HG02870 (cell line): ENCODE data around the gene PIK3AP1.

Experiments
- ATAC-seq: cut with Tn5 transposase; IDR thresholded peaks from one replicate; pipeline ENCODE4 v1.9.1; 2021; ENCODE audit warnings: mild to moderate bottlenecking, moderate library complexity; ENCODE audit not compliant: unreplicated experiment

PIK3AP1 gene

DNA sequence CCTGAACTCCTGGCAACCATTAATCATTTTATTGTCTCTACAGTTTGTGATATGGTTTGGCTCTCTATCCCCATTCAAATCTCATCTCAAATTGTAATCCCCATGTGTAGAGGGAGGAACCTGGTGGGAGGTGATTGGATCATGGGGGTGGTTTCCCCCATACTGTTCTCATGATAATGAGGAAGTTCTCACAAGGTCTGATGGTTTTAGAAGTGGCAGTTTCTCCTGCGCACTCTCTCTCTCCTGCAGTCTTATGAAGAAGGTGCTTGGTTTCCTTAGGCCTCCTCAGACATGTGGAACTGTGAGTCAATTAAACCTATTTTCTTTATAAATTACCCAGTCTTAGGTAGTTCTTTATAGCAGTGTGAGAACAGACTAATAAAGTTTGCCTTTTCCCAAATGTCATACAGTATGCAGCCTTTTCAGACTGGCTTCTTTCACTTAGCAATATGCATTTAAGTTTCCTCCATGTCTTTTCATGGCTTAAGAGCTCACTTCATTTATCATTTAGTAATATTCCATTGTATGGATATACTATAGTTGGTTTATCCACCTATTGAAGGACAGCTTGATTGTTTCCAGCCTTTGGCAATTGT lies 17.1 kb upstream of the PIK3AP1 start:
- peak; percentile 71 for ATAC-seq

DNA sequence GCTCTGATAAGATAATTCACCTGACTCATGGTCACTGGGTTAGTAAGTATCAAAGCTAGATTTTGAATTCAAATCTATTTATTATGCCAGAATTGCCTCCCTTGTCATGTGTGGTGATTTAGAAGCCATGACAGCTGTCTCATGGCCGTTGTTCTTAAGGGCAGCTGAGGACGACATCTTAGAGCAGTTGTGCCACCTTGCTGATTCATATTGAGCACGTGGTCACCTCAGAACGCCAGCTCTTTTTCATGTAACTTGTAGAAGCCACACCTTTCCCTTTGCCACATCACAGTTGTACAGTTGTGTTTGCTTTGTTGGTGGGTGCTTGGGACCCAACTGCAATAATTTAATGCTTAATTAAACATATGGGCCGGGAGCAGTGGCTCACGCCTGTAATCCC lies 4.3 kb upstream of the PIK3AP1 start:
- no peak for ATAC-seq

DNA sequence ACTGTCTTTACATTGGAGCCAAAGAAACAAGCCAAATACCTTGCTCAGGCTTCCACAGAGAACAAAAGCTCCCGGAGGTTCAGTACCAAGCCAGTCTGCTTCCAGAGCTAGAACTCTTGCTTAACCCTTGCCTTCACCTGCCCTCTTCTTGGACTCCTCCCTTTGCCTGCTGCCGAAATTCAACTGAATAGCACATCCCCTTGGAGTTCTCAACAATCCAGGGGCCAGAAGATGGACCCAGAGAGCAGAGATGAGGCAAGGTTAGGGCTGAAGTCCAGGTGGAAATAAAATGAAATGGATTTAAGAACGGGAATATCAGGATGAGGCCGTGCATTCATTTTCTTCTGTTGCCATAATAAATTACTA lies 876 bp upstream of the PIK3AP1 start:
- no peak for ATAC-seq

DNA sequence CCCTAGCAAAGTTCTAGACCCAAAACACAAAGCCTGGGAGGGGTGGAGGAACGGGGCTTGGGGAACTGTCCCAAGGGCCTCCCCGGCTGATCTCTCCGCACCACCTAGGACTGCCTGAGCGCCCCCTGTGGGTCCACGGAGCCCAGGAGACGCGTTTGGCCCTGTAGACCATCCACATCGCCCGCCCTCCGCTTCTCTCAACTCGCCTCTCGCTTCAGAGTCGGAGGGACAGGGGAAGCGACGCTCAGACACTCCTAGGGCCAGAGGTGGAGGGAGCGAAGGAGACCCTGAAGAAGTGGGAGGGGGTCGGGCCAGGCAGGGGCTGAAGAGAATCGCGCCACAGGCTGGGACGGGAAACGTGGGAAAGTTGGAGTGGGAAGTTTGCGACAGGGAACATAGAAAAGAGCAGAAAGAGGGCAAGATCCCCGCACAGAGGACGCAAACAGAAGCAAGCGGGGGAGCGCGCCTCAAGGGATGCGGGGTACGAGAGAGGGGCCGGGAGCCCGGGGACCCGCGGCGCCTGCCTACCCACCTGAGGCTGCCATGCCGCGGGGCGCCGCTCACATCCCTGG lies 378 bp downstream of the PIK3AP1 start:
- peak; percentile 64 for ATAC-seq

DNA sequence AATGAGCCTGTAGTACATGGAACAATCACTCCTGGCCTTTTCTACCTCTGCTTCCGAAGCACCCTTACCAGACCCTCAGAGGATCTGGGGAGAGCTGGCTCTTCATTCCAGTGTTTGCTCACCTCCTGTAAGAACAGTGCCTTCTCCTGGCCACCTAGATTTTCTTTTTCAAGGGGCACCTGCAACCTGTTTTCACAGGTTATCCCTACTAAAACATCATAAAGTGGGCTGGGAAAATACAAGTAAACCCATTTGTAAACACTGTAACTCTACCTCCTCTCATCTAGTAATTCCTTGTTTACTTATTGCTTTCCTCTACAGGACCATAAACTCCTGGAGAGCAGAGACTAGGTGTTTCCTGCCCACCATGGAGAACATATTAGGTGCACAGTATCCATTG lies 1.1 kb downstream of the PIK3AP1 start:
- no peak for ATAC-seq

DNA sequence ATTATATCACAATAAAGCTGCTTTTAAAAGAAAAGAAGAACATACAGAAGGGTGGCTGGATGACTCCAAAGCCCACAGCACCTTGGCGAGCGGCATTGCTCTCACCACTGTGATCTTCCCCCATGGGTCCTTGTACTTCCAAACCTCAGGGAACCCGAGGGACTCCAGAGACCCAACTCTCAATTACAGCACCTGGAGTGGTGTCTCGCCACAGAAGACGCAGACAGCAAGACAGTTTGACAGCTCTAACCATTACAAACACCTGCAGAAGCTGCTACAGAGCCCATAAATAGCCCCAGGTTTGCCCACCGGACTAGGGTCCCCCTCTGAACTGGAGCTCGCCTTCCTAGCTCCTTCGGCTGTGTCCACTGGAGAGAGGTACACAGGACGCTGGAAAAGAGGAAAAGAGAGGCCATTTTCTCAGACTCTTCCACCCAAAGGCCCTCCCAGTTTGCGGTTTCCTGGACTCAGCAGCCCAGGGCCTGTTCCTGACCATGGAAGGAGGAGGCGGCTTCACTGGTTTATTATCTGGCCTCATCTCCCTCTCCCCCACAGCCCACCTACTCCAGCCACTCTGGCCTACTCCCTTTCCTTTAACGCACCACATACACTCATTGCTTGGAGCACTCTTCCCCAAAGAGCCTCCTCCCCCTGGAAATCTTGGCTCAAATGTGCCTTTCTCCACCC lies 1.9 kb downstream of the PIK3AP1 start:
- no peak for ATAC-seq

DNA sequence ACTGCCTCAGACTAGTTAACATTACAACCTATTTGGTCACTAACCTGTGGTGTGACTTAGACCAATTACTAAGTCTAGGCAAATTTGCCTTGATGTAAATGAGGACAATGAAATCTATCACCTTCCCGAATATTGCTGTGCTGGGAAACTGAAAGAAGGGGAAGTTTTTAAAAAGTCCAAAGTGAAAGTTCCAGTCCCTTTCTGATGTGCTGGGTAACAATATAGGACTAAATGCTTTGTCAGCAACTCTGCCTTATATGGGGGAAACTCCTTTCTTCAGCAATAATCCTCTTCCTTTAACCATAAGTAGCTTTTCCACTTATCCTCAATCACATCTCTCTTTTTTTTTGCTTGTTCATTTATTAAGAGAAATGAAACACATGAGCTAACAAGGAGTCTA lies 3.9 kb downstream of the PIK3AP1 start:
- ATAC-seq = no peak

DNA sequence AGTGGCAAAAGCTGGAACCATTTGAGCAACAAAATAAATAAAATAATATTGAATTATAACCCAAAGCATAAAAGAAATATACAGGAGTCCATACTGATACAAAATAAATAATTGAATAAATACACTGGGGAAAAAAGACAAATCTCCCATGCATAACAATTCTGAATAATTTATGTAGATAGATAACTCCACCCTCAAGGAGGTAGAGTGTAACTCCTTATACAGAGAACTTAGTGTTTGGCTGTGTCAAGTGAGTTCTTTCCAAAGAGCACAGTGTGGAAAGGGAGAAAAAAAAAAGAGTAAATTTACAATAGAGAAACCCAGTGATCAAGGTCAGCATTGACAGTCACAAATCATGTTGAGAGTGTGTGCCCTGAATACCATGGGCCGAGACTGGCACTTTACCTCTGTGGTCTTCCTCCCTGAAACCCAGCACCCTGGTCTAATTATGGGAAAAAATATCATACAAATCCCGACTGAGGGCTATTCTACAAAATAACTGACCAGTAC lies 5.5 kb downstream of the PIK3AP1 start:
- no peak for ATAC-seq

DNA sequence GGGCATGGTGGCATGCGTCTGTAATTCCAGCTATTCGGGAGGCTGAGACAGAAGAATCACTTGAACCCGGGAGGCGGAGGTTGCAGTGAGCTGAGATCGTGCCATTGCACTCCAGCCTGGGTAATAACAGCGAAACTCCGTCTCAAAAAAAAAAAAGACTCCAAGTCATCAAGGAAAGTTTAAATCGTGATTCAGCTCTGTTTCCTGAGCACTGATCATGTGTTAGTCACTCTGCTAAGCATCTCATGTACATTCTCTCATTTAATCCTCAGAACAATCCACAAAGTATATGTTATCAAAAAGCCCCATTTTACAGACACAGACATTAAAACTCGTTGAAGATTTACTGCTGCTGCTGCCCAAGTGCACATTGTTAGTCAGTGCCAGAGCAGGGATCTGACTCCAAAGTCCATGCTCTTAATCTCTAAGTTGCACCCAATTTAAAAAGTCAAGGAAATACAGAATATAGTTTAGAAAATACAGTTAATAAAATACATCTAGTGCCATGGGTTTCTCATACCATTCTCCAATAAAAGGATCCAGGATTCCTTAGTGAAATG lies 6.2 kb downstream of the PIK3AP1 start:
- ATAC-seq = no peak

DNA sequence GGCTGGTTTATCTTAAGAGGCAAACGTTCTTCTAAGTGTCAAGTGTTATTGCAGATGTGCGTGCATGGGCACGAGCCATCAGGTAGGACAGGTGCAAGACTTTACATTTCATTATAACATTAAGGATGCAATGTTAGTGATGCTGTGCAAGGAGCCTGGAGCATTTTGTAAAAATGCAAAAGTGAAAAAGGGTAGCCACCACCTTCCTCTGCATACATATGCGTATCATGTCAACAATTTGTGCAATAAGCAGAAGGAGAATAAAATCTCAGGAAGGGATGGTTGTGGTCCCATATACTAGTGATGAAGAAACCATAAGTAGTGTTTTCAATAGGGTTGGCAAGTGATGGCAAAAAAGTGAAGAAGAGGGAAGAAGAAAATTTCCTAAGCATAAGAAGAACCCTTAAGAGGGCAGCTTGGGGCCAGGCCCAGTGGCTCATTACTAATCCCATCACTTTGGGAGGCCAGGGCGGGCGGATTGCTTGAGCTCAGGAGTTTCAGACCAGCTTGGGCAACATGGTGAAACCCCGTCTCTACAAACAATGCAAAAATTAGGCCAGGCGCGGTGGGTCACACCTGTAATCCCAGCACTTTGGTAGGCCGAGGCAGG lies 7.5 kb downstream of the PIK3AP1 start:
- ATAC-seq = no peak

DNA sequence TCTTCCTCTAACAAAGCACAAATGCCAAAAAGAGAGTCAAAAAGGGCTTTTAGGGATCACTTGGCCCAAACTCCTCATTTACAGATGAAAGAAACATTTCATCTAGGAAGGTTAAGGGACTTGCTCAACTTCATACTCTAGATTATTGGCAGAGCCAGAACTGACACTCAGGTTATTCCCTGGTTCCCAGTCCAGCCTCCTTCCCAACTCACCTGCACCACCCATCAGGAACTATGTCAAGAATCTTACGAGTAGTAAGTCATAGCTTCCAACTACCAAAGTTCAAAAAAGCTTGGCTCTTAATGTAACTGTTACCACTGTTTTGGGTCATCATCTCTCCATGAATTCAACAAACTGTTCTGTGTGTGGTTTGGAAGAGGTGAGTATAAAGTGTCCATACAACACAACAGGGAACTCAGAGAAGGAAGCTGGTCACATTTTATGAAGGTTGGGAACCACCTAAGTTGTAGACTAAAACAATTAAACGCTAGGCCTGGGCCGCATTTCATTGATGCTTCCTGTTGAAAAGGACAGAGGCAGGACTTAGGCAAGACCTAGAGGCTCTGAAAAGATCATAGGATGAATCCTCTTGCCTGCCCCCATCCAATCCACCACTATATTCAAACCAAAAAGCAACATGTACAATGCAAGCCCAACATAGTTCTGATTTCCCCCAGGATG lies 9.1 kb downstream of the PIK3AP1 start:
- ATAC-seq = no peak

DNA sequence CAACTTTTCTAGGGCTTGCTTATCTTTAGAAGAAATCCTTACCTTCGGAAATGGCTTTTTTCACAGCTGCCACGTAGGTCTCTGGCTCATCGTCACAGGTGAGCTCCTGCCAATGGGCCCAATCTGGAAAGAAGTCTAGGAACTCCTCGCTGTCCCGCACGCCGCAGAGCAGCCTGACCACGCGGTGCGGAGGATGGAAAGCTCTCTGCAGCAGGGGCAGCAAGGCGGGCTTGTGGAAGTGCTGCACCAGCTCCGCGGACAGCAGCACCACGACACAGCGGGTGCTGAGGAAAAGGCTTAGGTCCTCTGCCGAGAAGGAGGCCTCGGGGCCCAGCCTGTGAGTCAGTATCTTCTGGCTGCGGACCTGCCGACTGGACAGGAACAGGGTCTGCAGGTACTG lies 10.8 kb downstream of the PIK3AP1 start:
- ATAC-seq = no peak

DNA sequence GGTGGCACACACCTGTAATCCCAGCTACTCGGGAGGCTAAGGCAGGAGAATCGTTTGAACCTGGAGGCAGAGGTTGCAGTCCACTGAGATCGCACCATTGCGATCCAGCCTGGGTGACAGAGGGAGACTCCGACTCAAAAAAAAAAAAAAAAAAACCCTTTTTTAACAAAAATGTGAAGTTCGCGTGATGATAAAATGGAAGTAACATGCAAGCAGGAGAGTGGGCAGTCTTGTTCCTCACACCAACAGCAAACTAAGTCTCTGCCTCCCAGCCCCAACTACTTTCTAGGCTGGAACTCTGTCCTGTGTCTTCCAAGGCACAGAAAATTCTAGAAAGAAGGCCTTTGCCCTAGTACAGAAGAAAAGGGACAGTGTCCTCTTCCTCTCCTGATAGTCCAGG lies 11.3 kb downstream of the PIK3AP1 start:
- ATAC-seq = no peak

DNA sequence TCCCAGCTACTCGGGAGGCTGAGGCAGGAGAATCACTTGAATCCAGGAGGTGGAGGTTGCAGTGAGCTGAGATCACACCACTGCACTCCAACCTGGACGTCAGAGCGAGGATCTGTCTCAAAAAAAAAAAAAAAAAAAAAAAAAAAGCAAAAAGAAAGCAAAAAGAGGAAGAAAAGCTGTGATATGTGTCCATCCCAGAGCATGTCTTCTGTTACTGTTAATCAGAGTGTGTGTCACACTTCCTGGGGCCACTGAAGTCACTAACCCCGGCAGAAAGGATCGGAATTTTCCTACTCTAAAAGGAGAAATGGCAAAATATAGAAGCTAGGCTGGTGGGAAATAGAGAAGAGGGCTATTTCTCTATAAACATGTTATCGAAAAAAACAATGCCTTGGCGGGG lies 11.9 kb downstream of the PIK3AP1 start:
- no peak for ATAC-seq

DNA sequence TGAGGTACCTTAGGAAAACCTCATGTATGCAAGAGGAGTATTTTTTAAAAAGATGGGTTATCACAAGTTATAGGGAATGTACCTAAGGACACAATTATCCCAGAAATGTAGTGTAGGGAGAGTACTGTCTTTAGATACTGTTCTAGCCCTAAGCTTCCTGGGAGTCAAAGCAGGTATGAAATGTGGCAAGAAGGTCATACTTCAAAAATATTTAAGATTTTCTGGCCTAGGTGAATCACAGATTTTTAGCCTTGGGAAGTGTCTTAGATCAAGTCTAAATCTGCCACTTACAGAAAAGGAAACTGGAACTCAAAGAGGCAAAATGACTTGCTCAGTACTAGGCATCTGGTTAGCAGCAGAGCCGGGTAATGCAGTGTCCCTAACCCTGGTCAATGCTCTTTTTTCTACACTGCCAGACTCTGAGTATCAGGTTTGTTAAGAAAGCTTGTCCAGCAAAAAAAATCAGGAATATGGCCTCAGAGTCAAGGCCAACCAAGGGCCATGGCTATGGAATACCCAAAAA lies 13.9 kb downstream of the PIK3AP1 start:
- no peak for ATAC-seq

DNA sequence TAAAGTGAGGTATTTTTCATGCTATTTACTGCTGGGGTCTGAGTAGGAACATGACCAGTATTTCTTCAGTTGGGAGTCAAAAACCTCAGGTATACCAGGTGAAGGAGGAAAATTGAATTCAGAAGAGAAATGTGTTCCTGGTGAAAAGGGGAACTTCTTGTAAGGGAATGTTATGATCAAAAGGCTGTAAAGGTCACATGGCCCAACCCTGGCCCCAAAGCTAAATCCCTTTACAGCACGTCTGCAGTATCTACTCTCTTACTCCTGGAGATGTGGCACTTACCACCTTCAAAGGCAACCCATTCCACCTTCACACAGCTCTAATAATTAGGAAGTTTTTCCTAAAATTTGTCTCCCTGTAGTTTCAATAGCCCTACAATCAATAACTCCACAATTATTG lies 15.2 kb downstream of the PIK3AP1 start:
- no peak for ATAC-seq

DNA sequence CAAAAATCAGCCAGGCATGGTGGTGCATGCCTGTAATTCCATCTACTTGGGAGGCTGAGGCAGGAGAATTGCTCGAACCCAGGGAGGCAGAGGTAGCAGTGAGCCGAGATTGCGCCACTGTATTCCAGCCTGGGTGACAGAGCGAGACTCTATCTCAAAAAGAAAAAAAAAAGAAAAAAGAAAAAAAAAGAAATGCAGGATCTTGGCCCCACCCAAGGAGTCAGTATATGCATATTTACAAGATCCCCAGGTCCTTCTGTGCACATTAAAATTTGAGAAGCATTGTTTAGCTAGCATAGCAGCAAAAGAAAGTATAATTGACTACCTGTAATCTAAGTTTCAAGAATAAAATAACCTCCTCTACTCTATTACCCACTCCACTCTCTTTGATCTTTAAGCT lies 15.8 kb downstream of the PIK3AP1 start:
- no peak for ATAC-seq

DNA sequence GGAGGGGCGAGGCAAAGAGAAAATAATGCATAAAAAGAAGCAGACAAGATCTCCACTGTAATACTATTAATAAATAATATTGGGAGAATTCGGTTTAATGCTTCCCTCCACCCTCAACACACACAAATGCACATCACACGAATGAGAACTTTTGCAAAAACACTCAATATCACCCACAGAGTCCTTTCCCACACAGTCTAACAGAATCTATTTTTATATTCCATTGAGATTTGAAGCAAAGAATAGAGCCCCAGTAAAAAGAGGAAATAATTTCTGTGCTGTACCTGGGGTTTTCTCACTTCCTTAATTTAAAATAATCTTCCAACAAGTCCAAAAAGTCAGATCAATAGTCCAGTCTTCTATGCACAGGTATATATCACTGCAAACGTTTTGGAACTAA lies 17.0 kb downstream of the PIK3AP1 start:
- ATAC-seq = no peak

DNA sequence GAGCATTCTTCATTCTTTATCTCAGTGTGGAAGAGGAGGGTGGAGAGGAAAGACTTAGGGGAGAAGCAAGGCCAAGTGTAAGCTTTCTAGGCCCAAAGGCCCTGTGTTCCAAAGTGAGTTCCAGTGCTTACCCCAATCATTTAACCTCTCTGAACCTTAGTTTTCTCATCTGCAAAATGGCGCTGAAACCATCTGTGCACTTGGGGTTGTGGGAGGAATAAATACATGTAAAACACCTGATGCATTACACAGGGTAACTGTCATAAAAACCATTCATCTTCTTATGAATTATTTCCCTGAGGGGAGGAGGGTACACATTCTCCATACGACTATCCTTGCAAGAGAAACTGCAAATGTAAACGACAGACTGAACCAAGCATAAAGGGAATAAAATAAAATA lies 19.0 kb downstream of the PIK3AP1 start:
- ATAC-seq = no peak

DNA sequence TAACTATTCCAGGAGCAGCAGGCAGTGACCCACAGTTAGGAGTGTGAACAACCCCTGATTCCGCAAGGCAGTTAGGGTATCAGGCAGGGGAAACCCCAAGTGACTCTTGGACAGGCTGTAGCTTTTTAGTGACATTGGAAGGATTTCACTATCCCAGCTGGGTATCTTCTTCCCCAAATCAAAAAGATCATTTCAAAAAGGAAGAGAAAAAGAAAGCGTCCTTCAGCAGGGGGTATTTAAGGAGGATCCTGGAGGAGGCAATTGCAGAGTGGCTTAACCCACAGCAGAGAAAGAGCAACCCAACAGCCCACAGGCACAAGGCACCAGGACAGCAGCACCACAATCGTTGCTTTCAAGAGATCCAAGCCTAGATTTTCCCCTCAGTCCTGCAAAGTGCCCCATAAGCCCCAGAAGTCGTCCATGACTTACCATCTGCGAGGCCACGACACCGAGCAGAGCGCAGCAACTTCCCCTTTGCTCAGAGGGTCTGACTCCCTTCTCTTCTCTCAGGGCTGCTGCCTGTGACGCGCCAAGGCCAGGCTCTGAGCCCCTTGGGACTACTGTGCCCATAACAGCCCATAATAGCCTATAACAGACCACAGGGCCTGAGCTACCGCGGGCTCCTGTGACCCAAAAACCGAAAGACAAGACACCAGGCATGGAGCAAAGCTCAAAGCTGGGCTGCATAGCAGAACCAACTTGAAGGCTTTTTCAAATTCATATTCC lies 19.8 kb downstream of the PIK3AP1 start:
- peak; percentile 73 for ATAC-seq
